ENCODE data around the gene SPRED1. TPM values are rescaled to one million over a fixed set of nuclear protein-coding genes. Genes with fewer than 3 reads are reported as not detected.
A peak's percentile ranks its signal among the peaks of the same experiment; 100 is the strongest.

The SPRED1 gene
- total and polyA plus RNA-seq, 2 donors = 5.3 to 7.3 TPM

GRCh38 chr15:38349251-38349650, 96.6 kb downstream of the SPRED1 start:
- Histone ChIP-seq H3K9me3 (ENCODE audit: control insufficient read depth in 2 of 2, insufficient read depth in 1 of 2, low read length in 1 of 2) (no peaks in the 10 kb centered on the region), H3K27me3 (ENCODE audit: control insufficient read depth in 2 of 2, insufficient read depth in 1 of 2, low read length in 1 of 2) (no peaks in the 10 kb centered on the region), H3K4me1 (ENCODE audit: control insufficient read depth in 2 of 2, insufficient read depth in 2 of 2, low read length in 2 of 2) (no peaks in the 10 kb centered on the region), H3K4me3 (ENCODE audit: low read length in 2 of 2) (no peak overlapping the region), H3K36me3 (ENCODE audit: control insufficient read depth in 2 of 2, insufficient read depth in 2 of 2, low read length in 1 of 2) (no peaks in the 10 kb centered on the region), H3K27ac (ENCODE audit: low read depth in 1 of 2, low read length in 1 of 2) (no peak overlapping the region)
- 95% methylated on average over 3 of the region's 3 CpGs for WGBS
- DNase-seq (ENCODE audit: low read depth in 6 of 9, low spot score in 9 of 9) = no peak

- Histone ChIP-seq H3K4me1 (ENCODE audit: control insufficient read depth in 2 of 2, insufficient read depth in 2 of 2, low read length in 2 of 2) (no peaks in the 10 kb centered on the region), H3K27me3 (ENCODE audit: control insufficient read depth in 2 of 2, insufficient read depth in 1 of 2, low read length in 1 of 2) (no peaks in the 10 kb centered on the region), H3K9me3 (ENCODE audit: control insufficient read depth in 2 of 2, insufficient read depth in 1 of 2, low read length in 1 of 2) (no peaks in the 10 kb centered on the region), H3K4me3 (ENCODE audit: low read length in 2 of 2) (no peak overlapping the region), H3K36me3 (ENCODE audit: control insufficient read depth in 2 of 2, insufficient read depth in 2 of 2, low read length in 1 of 2) (no peaks in the 10 kb centered on the region), H3K27ac (ENCODE audit: low read depth in 1 of 2, low read length in 1 of 2) (no peak overlapping the region)
- WGBS = 95% methylated on average over 8 of the region's 8 CpGs
- no peak for DNase-seq (ENCODE audit: low read depth in 6 of 9, low spot score in 9 of 9)
Measured at GRCh38 chr15:38351466-38351865, 98.8 kb downstream of the SPRED1 start.

GRCh38 chr15:38354315-38354929, 101.8 kb downstream of the SPRED1 start:
- H3K4me1 ChIP-seq (ENCODE audit: control insufficient read depth in 2 of 2, insufficient read depth in 2 of 2, low read length in 2 of 2) = no peaks in the 10 kb centered on the region
- no peak overlapping the region for H3K4me3 ChIP-seq (ENCODE audit: low read length in 2 of 2)
- peak; percentile 6 to 61 (median 29) for DNase-seq (ENCODE audit: low read depth in 6 of 9, low spot score in 9 of 9)
- no peak overlapping the region for H3K27ac ChIP-seq (ENCODE audit: low read depth in 1 of 2, low read length in 1 of 2)
- no peaks in the 10 kb centered on the region for H3K9me3 ChIP-seq (ENCODE audit: control insufficient read depth in 2 of 2, insufficient read depth in 1 of 2, low read length in 1 of 2)
- no peaks in the 10 kb centered on the region for H3K36me3 ChIP-seq (ENCODE audit: control insufficient read depth in 2 of 2, insufficient read depth in 2 of 2, low read length in 1 of 2)
- 68% methylated on average over 3 of the region's 3 CpGs for WGBS
- H3K27me3 ChIP-seq (ENCODE audit: control insufficient read depth in 2 of 2, insufficient read depth in 1 of 2, low read length in 1 of 2) = no peaks in the 10 kb centered on the region

GRCh38 chr15:38362355-38362754, 109.7 kb downstream of the SPRED1 start:
- H3K36me3 ChIP-seq (ENCODE audit: control insufficient read depth in 2 of 2, insufficient read depth in 2 of 2, low read length in 1 of 2) = no peaks in the 10 kb centered on the region
- H3K27me3 ChIP-seq (ENCODE audit: control insufficient read depth in 2 of 2, insufficient read depth in 1 of 2, low read length in 1 of 2) = no peaks in the 10 kb centered on the region
- no peaks in the 10 kb centered on the region for H3K9me3 ChIP-seq (ENCODE audit: control insufficient read depth in 2 of 2, insufficient read depth in 1 of 2, low read length in 1 of 2)
- 95% methylated on average over 3 of the region's 3 CpGs for WGBS
- H3K27ac ChIP-seq (ENCODE audit: low read depth in 1 of 2, low read length in 1 of 2) = no peak overlapping the region
- no peaks in the 10 kb centered on the region for H3K4me1 ChIP-seq (ENCODE audit: control insufficient read depth in 2 of 2, insufficient read depth in 2 of 2, low read length in 2 of 2)
- no peak overlapping the region for H3K4me3 ChIP-seq (ENCODE audit: low read length in 2 of 2)
- no peak for DNase-seq (ENCODE audit: low read depth in 6 of 9, low spot score in 9 of 9)

GRCh38 chr15:38367476-38367875, 114.8 kb downstream of the SPRED1 start:
- Histone ChIP-seq H3K36me3 (ENCODE audit: control insufficient read depth in 2 of 2, insufficient read depth in 2 of 2, low read length in 1 of 2) (no peaks in the 10 kb centered on the region), H3K27me3 (ENCODE audit: control insufficient read depth in 2 of 2, insufficient read depth in 1 of 2, low read length in 1 of 2) (no peaks in the 10 kb centered on the region), H3K9me3 (ENCODE audit: control insufficient read depth in 2 of 2, insufficient read depth in 1 of 2, low read length in 1 of 2) (no peaks in the 10 kb centered on the region), H3K4me3 (ENCODE audit: low read length in 2 of 2) (no peak overlapping the region), H3K27ac (ENCODE audit: low read depth in 1 of 2, low read length in 1 of 2) (no peak overlapping the region), H3K4me1 (ENCODE audit: control insufficient read depth in 2 of 2, insufficient read depth in 2 of 2, low read length in 2 of 2) (no peaks in the 10 kb centered on the region)
- no peak for DNase-seq (ENCODE audit: low read depth in 6 of 9, low spot score in 9 of 9)
- 87% methylated on average over 2 of the region's 2 CpGs for WGBS

GRCh38 chr15:38369936-38370478, 117.4 kb downstream of the SPRED1 start:
- Histone ChIP-seq H3K4me1 (ENCODE audit: control insufficient read depth in 2 of 2, insufficient read depth in 2 of 2, low read length in 2 of 2) (no peaks in the 10 kb centered on the region), H3K27ac (ENCODE audit: low read depth in 1 of 2, low read length in 1 of 2) (no peak overlapping the region), H3K9me3 (ENCODE audit: control insufficient read depth in 2 of 2, insufficient read depth in 1 of 2, low read length in 1 of 2) (no peaks in the 10 kb centered on the region), H3K4me3 (ENCODE audit: low read length in 2 of 2) (no peak overlapping the region), H3K27me3 (ENCODE audit: control insufficient read depth in 2 of 2, insufficient read depth in 1 of 2, low read length in 1 of 2) (no peaks in the 10 kb centered on the region), H3K36me3 (ENCODE audit: control insufficient read depth in 2 of 2, insufficient read depth in 2 of 2, low read length in 1 of 2) (no peaks in the 10 kb centered on the region)
- 95% methylated on average over 4 of the region's 4 CpGs for WGBS
- no peak for DNase-seq (ENCODE audit: low read depth in 6 of 9, low spot score in 9 of 9)

GRCh38 chr15:38373016-38373415, 120.4 kb downstream of the SPRED1 start:
- no peak overlapping the region for H3K27ac ChIP-seq (ENCODE audit: low read depth in 1 of 2, low read length in 1 of 2)
- H3K36me3 ChIP-seq (ENCODE audit: control insufficient read depth in 2 of 2, insufficient read depth in 2 of 2, low read length in 1 of 2) = no peaks in the 10 kb centered on the region
- 93% methylated on average over 4 of the region's 4 CpGs for WGBS
- H3K9me3 ChIP-seq (ENCODE audit: control insufficient read depth in 2 of 2, insufficient read depth in 1 of 2, low read length in 1 of 2) = no peaks in the 10 kb centered on the region
- no peaks in the 10 kb centered on the region for H3K4me1 ChIP-seq (ENCODE audit: control insufficient read depth in 2 of 2, insufficient read depth in 2 of 2, low read length in 2 of 2)
- no peaks in the 10 kb centered on the region for H3K27me3 ChIP-seq (ENCODE audit: control insufficient read depth in 2 of 2, insufficient read depth in 1 of 2, low read length in 1 of 2)
- no peak overlapping the region for H3K4me3 ChIP-seq (ENCODE audit: low read length in 2 of 2)
- no peak for DNase-seq (ENCODE audit: low read depth in 6 of 9, low spot score in 9 of 9)

GRCh38 chr15:38374029-38374428, 121.4 kb downstream of the SPRED1 start:
- H3K27ac ChIP-seq (ENCODE audit: low read depth in 1 of 2, low read length in 1 of 2) = no peak overlapping the region
- no peaks in the 10 kb centered on the region for H3K27me3 ChIP-seq (ENCODE audit: control insufficient read depth in 2 of 2, insufficient read depth in 1 of 2, low read length in 1 of 2)
- H3K36me3 ChIP-seq (ENCODE audit: control insufficient read depth in 2 of 2, insufficient read depth in 2 of 2, low read length in 1 of 2) = no peaks in the 10 kb centered on the region
- no peaks in the 10 kb centered on the region for H3K9me3 ChIP-seq (ENCODE audit: control insufficient read depth in 2 of 2, insufficient read depth in 1 of 2, low read length in 1 of 2)
- no peak overlapping the region for H3K4me3 ChIP-seq (ENCODE audit: low read length in 2 of 2)
- no peak for DNase-seq (ENCODE audit: low read depth in 6 of 9, low spot score in 9 of 9)
- H3K4me1 ChIP-seq (ENCODE audit: control insufficient read depth in 2 of 2, insufficient read depth in 2 of 2, low read length in 2 of 2) = no peaks in the 10 kb centered on the region

GRCh38 chr15:38374556-38374955, 121.9 kb downstream of the SPRED1 start:
- H3K27me3 ChIP-seq (ENCODE audit: control insufficient read depth in 2 of 2, insufficient read depth in 1 of 2, low read length in 1 of 2) = no peaks in the 10 kb centered on the region
- no peaks in the 10 kb centered on the region for H3K4me1 ChIP-seq (ENCODE audit: control insufficient read depth in 2 of 2, insufficient read depth in 2 of 2, low read length in 2 of 2)
- no peak overlapping the region for H3K27ac ChIP-seq (ENCODE audit: low read depth in 1 of 2, low read length in 1 of 2)
- no peaks in the 10 kb centered on the region for H3K9me3 ChIP-seq (ENCODE audit: control insufficient read depth in 2 of 2, insufficient read depth in 1 of 2, low read length in 1 of 2)
- H3K4me3 ChIP-seq (ENCODE audit: low read length in 2 of 2) = no peak overlapping the region
- WGBS = 93% methylated on average over 4 of the region's 4 CpGs
- DNase-seq (ENCODE audit: low read depth in 6 of 9, low spot score in 9 of 9) = no peak
- no peaks in the 10 kb centered on the region for H3K36me3 ChIP-seq (ENCODE audit: control insufficient read depth in 2 of 2, insufficient read depth in 2 of 2, low read length in 1 of 2)

Measured in thymus (tissue), 11 donors.